K562 (cell line): Measurements from ENCODE around the gene N4BP2. TPM values are rescaled to one million over a fixed set of nuclear protein-coding genes. Genes with fewer than 3 reads are reported as not detected.
A peak's percentile ranks its signal among the peaks of the same experiment; 100 is the strongest.

Experiments used
- ATAC-seq: fragments of 200-7000 bp; cut with Tn5 transposase; 3 replicates; pipeline ENCODE4 v1.9.1; 2020; ENCODE audit warnings: moderate library complexity
- BruUV-seq: library from RNA; stranded (reverse); fragments of 400-500 nt; replicated peaks from 2 replicates; lab custom pipeline; 2021; lab: Mats Ljungman, UMichigan
- CTCF ChIA-PET: fragments of 300-600 bp; formaldehyde crosslinking; extraction: SDS; loops from one replicate; lab custom pipeline; 2021; ENCODE audit warnings: low intra/inter-chr PET ratio; lab: Yijun Ruan, JAX
- POLR2A ChIA-PET: fragments of 300-600, 350-650 bp; sonication (Branson Sonifier 250); formaldehyde crosslinking; extraction: SDS; loops from one replicate; lab custom pipeline; 2021; ENCODE audit warnings: antibody characterized with exemption, inconsistent platforms; lab: Yijun Ruan, JAX
- DNase-seq, 4 experiments: peaks; one replicate each; pipeline versions ENCODE4 v3.0.0 to v3.0.0-alpha.2; 2011 to 2018; ENCODE audit warnings: low spot score in 3 of 4, mixed read lengths in 3 of 4; ENCODE audit errors: extremely low read depth in 1 of 4
- FAIRE-seq: peaks from 2 replicates; lab custom pipeline; 2011; peaks lifted over from hg19 to GRCh38; lab: Jason Lieb, UNC
- H2AFZ ChIP-seq: 2 replicates; pipeline ENCODE4 v1.6.0; 2011; ENCODE audit warnings: low read depth, low read length, control low read depth, inconsistent platforms
- H3K27ac ChIP-seq: fragments of 200-600 bp; 3 replicates; pipeline ENCODE4 v1.8.0; 2011; ENCODE audit warnings: low read depth, mild to moderate bottlenecking, control low read depth, inconsistent platforms, low read length, moderate library complexity, mixed read lengths; ENCODE audit errors: extremely low read depth
- H3K27me3 ChIP-seq, 2 experiments: fragments of 300-600 bp in 1 of 2; 2 replicates in 1 of 2; 3 replicates in 1 of 2; pipeline versions ENCODE4 v1.6.0 to v1.8.0; 2011; ENCODE audit warnings: inconsistent platforms in 2 of 2, low read length in 2 of 2, mild to moderate bottlenecking in 1 of 2, mixed read lengths in 1 of 2, moderate library complexity in 1 of 2; ENCODE audit not compliant: control insufficient read depth in 2 of 2, insufficient read depth in 2 of 2
- H3K36me3 ChIP-seq: fragments of 300-600 bp; 3 replicates; pipeline ENCODE4 v1.8.0; 2011; ENCODE audit warnings: mild to moderate bottlenecking, low read length, inconsistent platforms; ENCODE audit not compliant: control insufficient read depth, insufficient read depth
- H3K4me1 ChIP-seq, 2 experiments: fragments of 200-600 bp in 1 of 2; replicated peaks in 1 of 2; 2 replicates in 1 of 2; 3 replicates in 1 of 2; pipeline versions ENCODE4 v1.5.1 to v1.8.0; 2011; ENCODE audit warnings: inconsistent platforms in 2 of 2, low read length in 2 of 2, mild to moderate bottlenecking in 1 of 2, mixed read lengths in 1 of 2, moderate library complexity in 1 of 2; ENCODE audit not compliant: control insufficient read depth in 2 of 2, insufficient read depth in 2 of 2
- H3K4me2 ChIP-seq: 2 replicates; pipeline ENCODE4 v1.6.1; 2011; ENCODE audit warnings: low read length, control low read depth, inconsistent platforms, mixed read lengths; ENCODE audit not compliant: insufficient read depth
- H3K4me3 ChIP-seq: fragments of 200-600 bp; sonication (generic), shearing (Covaris generic); 2 replicates; pipeline ENCODE4 v1.5.1; 2016; ENCODE audit warnings: control low read depth, inconsistent platforms
- H3K79me2 ChIP-seq: fragments of 200-600 bp; 3 replicates; pipeline ENCODE4 v1.8.0; 2011; ENCODE audit warnings: low read length, inconsistent platforms; ENCODE audit not compliant: control insufficient read depth, insufficient read depth
- H3K9ac ChIP-seq, 2 experiments: 2 replicates each; pipeline versions ENCODE4 v1.6.0 to v1.6.1; 2011; ENCODE audit warnings: low read depth in 2 of 2, low read length in 2 of 2, control low read depth in 1 of 2, inconsistent platforms in 1 of 2, mild to moderate bottlenecking in 1 of 2, mixed read lengths in 1 of 2; ENCODE audit not compliant: insufficient read depth in 1 of 2
- H3K9me1 ChIP-seq: one replicate; pipeline ENCODE4 v1.6.0; 2011; ENCODE audit warnings: inconsistent platforms, mild to moderate bottlenecking, low read length, moderate library complexity; ENCODE audit not compliant: control insufficient read depth, insufficient read depth
- H3K9me3 ChIP-seq: replicated peaks from 2 replicates; pipeline ENCODE4 v1.5.1; 2011; ENCODE audit warnings: low read depth, low read length, inconsistent platforms; ENCODE audit not compliant: control insufficient read depth, insufficient read depth
- H4K20me1 ChIP-seq: replicated peaks from 2 replicates; pipeline ENCODE4 v1.6.1; 2011; ENCODE audit warnings: low read length, inconsistent platforms, mixed read lengths; ENCODE audit not compliant: control insufficient read depth, insufficient read depth
- ARID3B ChIP-seq: fragments of 250-450 bp; sonication (Bioruptor Pico); IDR thresholded peaks from 2 replicates; pipeline ENCODE4 v1.4.0; 2020; ENCODE audit warnings: borderline replicate concordance
- CEBPB ChIP-seq: fragments of 450-650 bp; IDR thresholded peaks from 2 replicates; pipeline ENCODE4 v1.6.1; 2016; ENCODE audit warnings: missing genetic modification characterization, missing compliant biosample characterization
- KHSRP ChIP-seq: fragments of 450-650 bp; IDR thresholded peaks from 2 replicates; pipeline ENCODE4 v1.6.1; 2017
- MTA1 ChIP-seq: fragments of 450-650 bp; IDR thresholded peaks from 2 replicates; pipeline ENCODE4 v1.6.1; 2017; ENCODE audit warnings: borderline replicate concordance
- PML ChIP-seq: IDR thresholded peaks from 2 replicates; pipeline ENCODE4 v1.6.1; 2012; ENCODE audit warnings: low read length, inconsistent platforms
- RBBP5 ChIP-seq: fragments of 200-600 bp; sonication (generic); IDR thresholded peaks from 2 replicates; pipeline ENCODE4 v1.6.1; 2012; ENCODE audit warnings: borderline replicate concordance, mild to moderate bottlenecking, low read length, control low read depth, inconsistent platforms; ENCODE audit not compliant: insufficient read depth, poor library complexity, severe bottlenecking
- TFAM ChIP-seq: fragments of 250-450 bp; sonication (Bioruptor Pico); conservative IDR thresholded peaks from 2 replicates; pipeline ENCODE4 v1.5.0; 2021; ENCODE audit warnings: mild to moderate bottlenecking, moderate library complexity
- ZNF436 ChIP-seq: fragments of 250-450, 450-650 bp; sonication (Bioruptor Pico); formaldehyde crosslinking; IDR thresholded peaks from 2 replicates; pipeline ENCODE4 v1.7.0; 2020; ENCODE audit warnings: mild to moderate bottlenecking
- ZNF76 ChIP-seq: fragments of 250-450 bp; sonication (Bioruptor Pico); IDR thresholded peaks from 2 replicates; pipeline ENCODE4 v1.4.0; 2020; ENCODE audit warnings: mild to moderate bottlenecking, moderate library complexity, borderline replicate concordance
- WGBS: fragments of 100-300 bp; shearing (Covaris generic); methylation state at CpG from one replicate; pipeline ENCODE4 v1.1.6; 2016; ENCODE audit warnings: low coverage, mixed read lengths; ENCODE audit not compliant: insufficient coverage; ENCODE audit errors: missing lambda C conversion rate; 5-methylcytosine and 5-hydroxymethylcytosine counted together
- in situ Hi-C: fragments of 300-500 bp; cut with MboI; formaldehyde crosslinking; loops from 4 replicates; pipeline ENCODE4 v1.15.0; 2018; ENCODE audit warnings: inconsistent platforms, mixed read lengths
- intact Hi-C: fragments of 100-400 bp; cut with micrococcal nuclease; formaldehyde crosslinking; loops from 2 replicates; pipeline ENCODE4 v1.14.2; 2022
- polyA plus RNA-seq, 8 experiments: library from polyadenylated mRNA; depleted of rRNA in 4 of 8; stranded (reverse) in 5 of 8; unstranded in 3 of 8; fragments of >200 nt; fragmentation: Nextera tagmentation in 2 of 8; fragmentation: Illumina TruSeq in 1 of 8; extraction: Ambion mirVana in 2 of 8; extraction: Trizol in 1 of 8; gene quantifications; 2 replicates each; pipeline versions ENCODE4 v1.2.1 to v1.2.3, GENCODE V29; 2011 to 2014; ENCODE audit warnings: inconsistent platforms in 1 of 8, missing spikeins in 1 of 8
- total RNA-seq, 7 experiments: library from RNA; depleted of rRNA in 6 of 7; stranded (reverse); fragments of >200 nt in 6 of 7; fragmentation: Illumina TruSeq in 2 of 7; extraction: Trizol in 2 of 7; gene quantifications; 2 replicates each; pipeline versions ENCODE4 v1.2.1 to v1.2.3, GENCODE V29; 2011 to 2021; ENCODE audit warnings: low replicate concordance in 1 of 7

N4BP2 gene
- total and polyA plus RNA-seq, 9 of the 15 experiments (the other 6 are each of a cell fraction or from before 2014, with no cell fraction given), result 2.7 to 12.6 (median 7.6) TPM

GRCh38 chr4:40173470-40173875 lies 116.8 kb downstream of the N4BP2 start:
- ChIA-PET POLR2A (no interaction called here), CTCF (no interaction called here)
- H4K20me1 ChIP-seq, result no peaks in the 10 kb centered on the region
- no peak for DNase-seq
- 43% methylated on average over 4 of the region's 4 CpGs for WGBS
- H3K4me3 ChIP-seq, result no peak overlapping the region
- H3K79me2 ChIP-seq, result no peaks in the 10 kb centered on the region
- no peaks in the 10 kb centered on the region for H3K9me1 ChIP-seq
- no peaks in the 10 kb centered on the region for H3K27me3 ChIP-seq
- intact Hi-C loops, result no loop called here
- peak; percentile 29 for ATAC-seq
- no peak for TF ChIP-seq PML
- TF ChIP-seq TFAM, result no peak
- TF ChIP-seq RBBP5, result no peak
- no peak for TF ChIP-seq MTA1
- TF ChIP-seq ZNF76, result no peak
- no peak for TF ChIP-seq KHSRP
- no peak for TF ChIP-seq ARID3B
- no peak for TF ChIP-seq ZNF436 (CRISPR knock-in tag)
- no peak for TF ChIP-seq CEBPB (tag)
- H2AFZ ChIP-seq, result 0 out of 2 replicates have a peak overlapping the region, but pooled peaks have one; percentile 34
- BruUV-seq, result no TSS peak
- no peaks in the 10 kb centered on the region for H3K9me3 ChIP-seq
- H3K4me1 ChIP-seq, result peaks cover 7% of the 10 kb centered on the region in 2 experiments; a peak in 2 of 5 replicates
- H3K27ac ChIP-seq, result no peak overlapping the region
- H3K9ac ChIP-seq, result no peak overlapping the region
- no peak overlapping the region for H3K4me2 ChIP-seq
- in situ Hi-C loops, result no loop called here
- no peaks in the 10 kb centered on the region for H3K36me3 ChIP-seq
- FAIRE-seq, result no peak
